Transverse colon (tissue), 4 donors: ENCODE data around the gene SLC4A4. TPM values are rescaled to one million over a fixed set of nuclear protein-coding genes. Genes with fewer than 3 reads are reported as not detected.

Experiments used
- DNase-seq: peaks from one replicate; pipeline ENCODE4 v3.0.0-alpha.2; 2019
- H3K27ac ChIP-seq, 4 donors: fragments of 200-600 bp; sonication (generic); 2 replicates each; pipeline ENCODE4 v1.5.1; 2016 to 2018; ENCODE audit warnings: inconsistent platforms in 4 of 4
- H3K27me3 ChIP-seq: fragments of 200-600 bp; sonication (generic); 2 replicates; pipeline ENCODE4 v1.5.1; 2017; ENCODE audit warnings: inconsistent platforms
- H3K36me3 ChIP-seq, 4 donors: fragments of 200-600 bp; sonication (generic); 2 replicates each; pipeline ENCODE4 v1.5.1; 2017 to 2019; ENCODE audit warnings: inconsistent platforms in 4 of 4
- H3K4me1 ChIP-seq, 4 donors: fragments of 200-600 bp; sonication (generic); 2 replicates each; pipeline ENCODE4 v1.5.1; 2017 to 2020; ENCODE audit warnings: inconsistent platforms in 4 of 4
- H3K4me3 ChIP-seq, 4 donors: fragments of 200-600 bp; sonication (generic); 1 replicate in 1 of 4; 2 replicates in 3 of 4; pipeline versions ENCODE4 v1.5.1 to v1.6.1; 2017 to 2019; ENCODE audit warnings: inconsistent platforms in 4 of 4
- H3K9me3 ChIP-seq, 2 donors: fragments of 200-600 bp; sonication (generic); 2 replicates each; pipeline ENCODE4 v1.5.1; 2017 to 2019; ENCODE audit warnings: inconsistent platforms in 2 of 2
- CTCF ChIP-seq, 5 experiments: fragments of 200-600 bp in 3 of 5; fragments of 450-650 bp in 2 of 5; sonication (generic) in 3 of 5; IDR thresholded peaks; 1 replicate in 2 of 5; 2 replicates in 3 of 5; pipeline ENCODE4 v1.5.1; 2016 to 2017; ENCODE audit warnings: antibody characterized with exemption in 5 of 5, inconsistent platforms in 3 of 5, mild to moderate bottlenecking in 2 of 5, moderate library complexity in 1 of 5
- EP300 ChIP-seq: sonication (generic); formaldehyde crosslinking; IDR thresholded peaks from one replicate; pipeline ENCODE4 v1.6.1; 2017; ENCODE audit warnings: antibody characterized with exemption, low read depth
- POLR2A ChIP-seq: fragments of 450-650 bp; IDR thresholded peaks from one replicate; pipeline ENCODE4 v1.6.1; 2016; ENCODE audit warnings: antibody characterized with exemption, mild to moderate bottlenecking, moderate library complexity
- POLR2AphosphoS5 ChIP-seq, 3 donors: sonication (generic); formaldehyde crosslinking; IDR thresholded peaks; one replicate each; pipeline ENCODE4 v1.6.1; 2016; ENCODE audit warnings: antibody characterized with exemption in 3 of 3
- WGBS, 2 donors: methylation state at CpG; one replicate each; pipeline ENCODE4 v1.1.5; 2018; ENCODE audit warnings: low coverage in 1 of 2; 5-methylcytosine and 5-hydroxymethylcytosine counted together
- in situ Hi-C, 4 donors: fragments of 200-750 bp; cut with MboI; loops; one replicate each; pipeline versions ENCODE4 v1.15.0 to v1.15.1; 2017; ENCODE audit warnings: low sequenced_read_pairs in 3 of 4, low pct_ligation_motif_present in 1 of 4, low pct_unique_long_range_greater_than_20kb in 1 of 4
- intact Hi-C: fragments of 100-400 bp; cut with DNase I; formaldehyde crosslinking; loops from one replicate; pipeline ENCODE4 v1.15.1; 2023; ENCODE audit warnings: low total_unique reads
- total RNA-seq, 4 donors: library from RNA; depleted of rRNA; stranded (reverse); fragments of >200 nt; gene quantifications; one replicate each; pipeline ENCODE4 v1.1.0, GENCODE V29; 2016

Gene SLC4A4
- total RNA-seq, 4 donors from 2014 or later, result 91.7 to 182 (median 134) TPM

- 83 to 86% methylated on average over 3 of the region's 3 CpGs for WGBS, 2 donors
- no peaks in the 10 kb centered on the region for H3K9me3 ChIP-seq
- peaks cover 0 to 3% (median 1%) of the 10 kb centered on the region in 4 donors for H3K4me1 ChIP-seq
- no peak overlapping the region for H3K27ac ChIP-seq
- no peak for TF ChIP-seq POLR2AphosphoS5 (IDR thresholded peaks at IDR 0.05)
- no peak for TF ChIP-seq CTCF (IDR thresholded peaks at IDR 0.05)
- TF ChIP-seq POLR2A, result no peak
- no peak for TF ChIP-seq EP300
- peaks cover 0 to 5% (median 0%) of the 10 kb centered on the region in 4 donors for H3K36me3 ChIP-seq
- intact Hi-C loops, result no loop called here
- in situ Hi-C loops, result no loop called here
- no peak overlapping the region for H3K4me3 ChIP-seq
- no peak for DNase-seq
- H3K27me3 ChIP-seq, result no peaks in the 10 kb centered on the region
Measured at GRCh38 chr4:71497078-71497477, 158.3 kb downstream of the SLC4A4 start.

- H3K27me3 ChIP-seq, result no peaks in the 10 kb centered on the region
- TF ChIP-seq POLR2AphosphoS5 (IDR thresholded peaks at IDR 0.05), result no peak
- TF ChIP-seq POLR2A, result no peak
- no peak for TF ChIP-seq CTCF (IDR thresholded peaks at IDR 0.05)
- TF ChIP-seq EP300, result no peak
- H3K9me3 ChIP-seq, result no peaks in the 10 kb centered on the region
- WGBS, 2 donors, result 26 to 73% methylated on average over 2 of the region's 2 CpGs
- H3K4me3 ChIP-seq, result no peak overlapping the region
- peaks cover 0 to 3% (median 1%) of the 10 kb centered on the region in 4 donors for H3K4me1 ChIP-seq
- intact Hi-C loops, result no loop called here
- DNase-seq, result no peak
- in situ Hi-C loops, result no loop called here
- peaks cover 0 to 5% (median 0%) of the 10 kb centered on the region in 4 donors for H3K36me3 ChIP-seq
- H3K27ac ChIP-seq, result no peak overlapping the region
Measured at GRCh38 chr4:71498002-71498401, 159.2 kb downstream of the SLC4A4 start.

GRCh38 chr4:71498625-71499024 is 159.8 kb downstream of the SLC4A4 start:
- Histone ChIP-seq H3K27me3 (no peaks in the 10 kb centered on the region), H3K9me3 (no peaks in the 10 kb centered on the region), H3K4me3 (no peak overlapping the region), H3K27ac (no peak overlapping the region), H3K36me3 (peaks cover 0 to 5% (median 0%) of the 10 kb centered on the region in 4 donors), H3K4me1 (peaks cover 0 to 3% (median 1%) of the 10 kb centered on the region in 4 donors)
- TF ChIP-seq CTCF (IDR thresholded peaks at IDR 0.05) (no peak), POLR2AphosphoS5 (IDR thresholded peaks at IDR 0.05) (no peak), POLR2A (no peak), EP300 (no peak)
- intact Hi-C loops, result no loop called here
- in situ Hi-C loops, result no loop called here
- DNase-seq, result no peak

GRCh38 chr4:71501992-71502391 is 163.2 kb downstream of the SLC4A4 start:
- in situ Hi-C loops, result no loop called here
- whole genome bisulfite sequencing, 2 donors, result 84 to 86% methylated on average over 7 of the region's 7 CpGs

More at GRCh38 chr4:71501992-71502391, 163.2 kb downstream of the SLC4A4 start:
- Histone ChIP-seq H3K36me3 (peaks cover 0 to 10% (median 0%) of the 10 kb centered on the region in 4 donors), H3K27me3 (no peaks in the 10 kb centered on the region), H3K4me3 (no peak overlapping the region), H3K9me3 (no peaks in the 10 kb centered on the region), H3K27ac (no peak overlapping the region), H3K4me1 (no peaks in the 10 kb centered on the region)
- no peak for TF ChIP-seq EP300
- no peak for TF ChIP-seq POLR2A
- no peak for TF ChIP-seq POLR2AphosphoS5 (IDR thresholded peaks at IDR 0.05)
- TF ChIP-seq CTCF (IDR thresholded peaks at IDR 0.05), result no peak
- intact Hi-C loops, result loop anchor here (1.0 kb wide), 1 partner anchor 35 kb away; no protein-coding TSS in a partner anchor
- DNase-seq, result no peak
